ENCODE measurements around the gene SLC5A5.

The SLC5A5 gene

DNA sequence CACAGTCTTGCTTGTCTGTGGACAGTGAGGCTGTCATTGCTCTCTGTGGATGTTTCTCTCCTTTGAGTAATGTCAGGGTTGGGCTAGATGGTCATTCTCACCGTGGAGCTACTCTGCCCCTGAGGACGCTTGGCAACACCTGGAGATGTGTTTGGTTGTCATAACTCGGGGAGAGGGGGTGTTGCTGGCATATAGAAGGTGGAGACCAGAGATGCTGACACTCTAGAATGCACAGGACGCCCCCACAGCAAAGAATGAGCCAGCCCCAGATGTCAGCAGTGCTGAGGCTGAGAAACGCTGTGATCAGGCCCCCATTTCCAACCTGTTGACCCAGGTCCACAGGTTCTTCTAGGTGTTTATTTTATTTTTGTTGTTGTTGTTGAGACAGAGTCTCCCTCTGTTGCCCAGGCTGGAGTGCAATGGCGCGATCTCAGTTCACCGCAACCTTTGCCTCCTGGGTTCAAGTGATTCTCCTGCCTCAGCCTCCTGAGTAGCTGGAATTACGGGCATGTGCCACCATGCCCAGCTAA lies 65.7 kb downstream of the SLC5A5 start:
- H3K4me3 ChIP-seq (ENCODE audit: low read length) = no peak overlapping the region
- no peaks in the 10 kb centered on the region for H3K27me3 ChIP-seq (ENCODE audit: insufficient read depth, low read length)
- no peak overlapping the region for H3K27ac ChIP-seq (ENCODE audit: low read length)
- H3K4me1 ChIP-seq (ENCODE audit: insufficient read depth, low read length) = no peaks in the 10 kb centered on the region
- no peaks in the 10 kb centered on the region for H3K9me3 ChIP-seq (ENCODE audit: insufficient read depth, low read depth, low read length)
- peaks cover 9% of the 10 kb centered on the region for H3K36me3 ChIP-seq (ENCODE audit: insufficient read depth, low read depth, low read length)
- H3K9ac ChIP-seq (ENCODE audit: low read depth, low read length) = no peak overlapping the region

DNA sequence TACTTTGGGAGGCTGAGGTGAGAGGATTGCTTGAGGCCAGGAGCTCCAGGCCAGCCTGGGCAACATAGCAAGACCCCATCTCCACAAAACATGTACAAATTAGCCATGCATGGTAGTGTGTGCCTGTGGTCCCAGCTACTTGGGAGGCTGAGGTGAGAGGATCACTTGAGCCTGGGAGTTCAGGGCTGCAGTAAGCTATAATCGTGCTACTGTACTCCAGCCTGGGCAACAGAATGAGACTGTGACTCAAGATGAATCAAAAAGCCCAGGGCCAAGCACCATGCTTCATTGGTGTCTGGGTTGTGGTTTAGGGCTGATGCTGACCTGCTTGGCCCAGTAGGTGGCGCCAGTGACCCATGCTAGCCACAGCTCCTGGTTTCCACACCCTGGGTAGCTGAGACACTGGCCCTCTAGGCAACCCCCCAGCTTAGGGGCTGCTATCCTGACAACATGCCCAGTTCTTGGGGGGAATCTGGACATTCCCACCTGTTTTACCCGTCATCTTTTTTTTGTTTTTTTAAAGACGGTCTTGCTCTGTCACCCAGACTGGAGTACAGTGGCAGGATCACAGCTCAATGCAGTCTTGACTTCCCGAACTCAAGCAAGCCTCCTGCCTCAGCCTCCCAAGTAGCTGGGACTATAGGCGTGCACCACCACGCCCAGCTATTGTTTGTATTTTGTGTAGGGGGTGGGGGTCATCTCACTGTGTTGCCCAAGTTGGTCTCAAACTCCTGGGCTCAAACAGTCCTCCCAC lies 66.5 kb downstream of the SLC5A5 start:
- H3K36me3 ChIP-seq (ENCODE audit: insufficient read depth, low read depth, low read length) = peaks cover 9% of the 10 kb centered on the region
- no peak overlapping the region for H3K27ac ChIP-seq (ENCODE audit: low read length)
- H3K4me3 ChIP-seq (ENCODE audit: low read length) = no peak overlapping the region
- H3K27me3 ChIP-seq (ENCODE audit: insufficient read depth, low read length) = no peaks in the 10 kb centered on the region
- no peak overlapping the region for H3K9ac ChIP-seq (ENCODE audit: low read depth, low read length)
- H3K9me3 ChIP-seq (ENCODE audit: insufficient read depth, low read depth, low read length) = no peaks in the 10 kb centered on the region
- no peaks in the 10 kb centered on the region for H3K4me1 ChIP-seq (ENCODE audit: insufficient read depth, low read length)

DNA sequence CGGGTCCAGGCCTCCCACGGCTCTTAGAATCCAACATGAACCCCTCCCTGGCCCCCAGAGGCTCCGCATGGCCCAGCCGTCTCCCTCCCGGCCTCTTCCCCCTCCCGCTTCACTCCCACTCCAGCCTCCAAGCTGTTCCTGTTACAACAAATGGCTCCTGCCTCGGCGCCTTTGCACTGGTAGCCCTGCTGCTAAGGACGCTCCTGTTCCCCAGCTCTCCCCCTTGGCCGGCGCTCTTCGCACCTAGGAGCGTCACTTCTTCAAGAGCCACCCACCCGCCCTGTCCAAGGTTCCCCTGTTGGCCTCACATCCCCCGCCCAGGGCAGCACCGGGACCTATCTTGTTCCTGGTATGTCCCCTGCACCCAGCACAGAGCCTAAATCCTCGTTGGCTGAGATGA lies 70.4 kb downstream of the SLC5A5 start:
- peaks cover 13% of the 10 kb centered on the region for H3K36me3 ChIP-seq (ENCODE audit: insufficient read depth, low read depth, low read length)
- peaks cover 3% of the 10 kb centered on the region; the same call in 1 of the 2 replicates for H3K4me1 ChIP-seq (ENCODE audit: insufficient read depth, low read length)
- H3K9ac ChIP-seq (ENCODE audit: low read depth, low read length) = 0 out of 2 replicates have a peak overlapping the region, but pooled peaks have one; percentile 42

GRCh38 chr19:17942582-17943273 lies 71.0 kb downstream of the SLC5A5 start:
- peaks cover 13% of the 10 kb centered on the region for H3K36me3 ChIP-seq (ENCODE audit: insufficient read depth, low read depth, low read length)
- H3K9me3 ChIP-seq (ENCODE audit: insufficient read depth, low read depth, low read length) = no peaks in the 10 kb centered on the region
- H3K9ac ChIP-seq (ENCODE audit: low read depth, low read length) = peak overlapping the region; percentile 42; the same call in 1 of the 2 replicates
- H3K27ac ChIP-seq (ENCODE audit: low read length) = no peak overlapping the region
- H3K27me3 ChIP-seq (ENCODE audit: insufficient read depth, low read length) = no peaks in the 10 kb centered on the region
- no peak overlapping the region; the same call in 1 of the 2 replicates for H3K4me3 ChIP-seq (ENCODE audit: low read length)
- peaks cover 4% of the 10 kb centered on the region; the same call in 1 of the 2 replicates for H3K4me1 ChIP-seq (ENCODE audit: insufficient read depth, low read length)

More for the DNA sequence above, 70.4 kb downstream of the SLC5A5 start:
- Histone ChIP-seq H3K27me3 (ENCODE audit: insufficient read depth, low read length) (no peaks in the 10 kb centered on the region), H3K4me3 (ENCODE audit: low read length) (no peak overlapping the region), H3K27ac (ENCODE audit: low read length) (no peak overlapping the region), H3K9me3 (ENCODE audit: insufficient read depth, low read depth, low read length) (no peaks in the 10 kb centered on the region)

DNA sequence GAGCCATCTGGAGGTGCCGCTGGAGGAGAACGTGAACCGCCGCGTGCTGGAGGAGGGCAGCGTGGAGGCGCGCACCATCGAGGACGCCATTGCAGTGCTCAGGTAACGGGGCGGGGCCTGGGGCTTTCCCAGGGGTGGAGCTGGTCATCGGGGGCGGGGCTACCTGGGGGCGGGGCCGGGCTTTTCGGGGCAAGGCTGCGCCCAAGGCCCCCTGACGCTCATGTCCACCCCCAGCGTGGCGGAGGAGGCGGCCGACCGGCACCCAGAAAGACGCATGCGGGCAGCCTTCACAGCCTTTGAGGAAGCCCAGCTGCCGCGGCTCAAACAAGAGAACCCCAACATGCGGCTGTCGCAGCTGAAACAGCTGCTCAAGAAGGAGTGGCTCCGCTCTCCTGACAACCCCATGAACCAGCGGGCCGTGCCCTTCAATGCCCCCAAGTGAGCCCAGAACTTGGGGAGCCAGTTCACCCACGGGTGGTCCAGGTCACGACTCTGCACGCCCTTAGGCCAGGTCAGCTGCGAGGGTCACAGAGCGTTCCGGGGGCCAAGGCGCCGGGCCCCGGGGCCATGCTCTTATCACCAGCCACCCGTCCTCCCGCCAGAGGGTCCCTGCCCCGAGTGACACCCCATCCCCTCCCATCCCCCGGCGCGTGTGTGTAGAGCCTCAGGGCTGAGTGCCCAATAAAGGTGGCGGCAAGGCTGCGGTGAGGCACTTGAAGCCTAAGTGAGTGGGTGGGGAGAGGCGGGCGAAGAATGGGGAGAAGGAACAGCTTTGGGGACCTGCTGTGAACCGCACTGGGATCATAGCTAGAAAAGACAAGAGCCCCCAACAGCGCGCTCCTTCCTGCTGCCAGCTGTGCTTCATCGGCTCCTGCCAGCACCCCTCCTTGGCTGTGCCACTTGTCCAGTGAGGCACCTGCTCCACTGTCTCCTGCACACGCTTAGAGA lies 71.8 kb downstream of the SLC5A5 start:
- Histone ChIP-seq H3K9ac (ENCODE audit: low read depth, low read length) (no peak overlapping the region), H3K27me3 (ENCODE audit: insufficient read depth, low read length) (no peaks in the 10 kb centered on the region), H3K4me3 (ENCODE audit: low read length) (no peak overlapping the region), H3K27ac (ENCODE audit: low read length) (no peak overlapping the region), H3K9me3 (ENCODE audit: insufficient read depth, low read depth, low read length) (no peaks in the 10 kb centered on the region), H3K4me1 (ENCODE audit: insufficient read depth, low read length) (peaks cover 4% of the 10 kb centered on the region; the same call in 1 of the 2 replicates), H3K36me3 (ENCODE audit: insufficient read depth, low read depth, low read length) (peaks cover 11% of the 10 kb centered on the region)

DNA sequence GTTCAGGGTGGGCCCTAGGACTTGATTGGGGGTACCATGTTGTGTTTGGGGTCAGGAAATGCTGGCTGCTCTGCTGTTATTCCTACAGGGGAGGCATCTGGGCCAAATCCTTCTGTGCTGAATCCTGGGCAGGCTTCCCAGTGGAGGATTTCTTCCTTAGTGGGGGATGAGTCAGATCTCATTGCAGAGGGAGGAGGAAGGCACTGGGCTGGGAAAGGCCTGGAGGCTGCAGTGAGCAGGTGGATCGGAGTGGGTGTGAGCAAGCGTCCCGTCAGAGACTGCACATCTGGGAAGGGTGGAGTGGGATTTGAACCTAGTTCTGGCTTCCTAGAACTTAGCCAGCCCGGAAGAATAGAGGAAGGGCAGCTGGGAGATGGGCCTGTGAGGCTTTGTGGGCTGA lies 72.6 kb downstream of the SLC5A5 start:
- no peak overlapping the region for H3K9ac ChIP-seq (ENCODE audit: low read depth, low read length)
- H3K36me3 ChIP-seq (ENCODE audit: insufficient read depth, low read depth, low read length) = peaks cover 9% of the 10 kb centered on the region; the same call in 1 of the 2 replicates
- no peaks in the 10 kb centered on the region for H3K9me3 ChIP-seq (ENCODE audit: insufficient read depth, low read depth, low read length)
- peaks cover 7% of the 10 kb centered on the region for H3K27me3 ChIP-seq (ENCODE audit: insufficient read depth, low read length)
- peaks cover 4% of the 10 kb centered on the region; the same call in 1 of the 2 replicates for H3K4me1 ChIP-seq (ENCODE audit: insufficient read depth, low read length)
- no peak overlapping the region for H3K4me3 ChIP-seq (ENCODE audit: low read length)
- no peak overlapping the region for H3K27ac ChIP-seq (ENCODE audit: low read length)
